IMR-90 (cell line): ENCODE data around the gene RAB11A. TPM values are rescaled to one million over a fixed set of nuclear protein-coding genes. Genes with fewer than 3 reads are reported as not detected.

Experiments
- ATAC-seq: fragments of 200-7000 bp; cut with Tn5 transposase; 2 replicates; pipeline ENCODE4 v1.9.1; 2020; ENCODE audit warnings: low read depth, mild to moderate bottlenecking, moderate library complexity
- BruUV-seq: library from RNA; stranded (reverse); fragments of 400-500 nt; replicated peaks from 2 replicates; lab custom pipeline; 2021; lab: Mats Ljungman, UMichigan
- CTCF ChIA-PET: fragments of 300-600 bp; formaldehyde crosslinking; extraction: SDS; loops from one replicate; lab custom pipeline; 2021; ENCODE audit warnings: antibody characterized with exemption; lab: Yijun Ruan, JAX
- POLR2A ChIA-PET: fragments of 300-600 bp; sonication (Branson Sonifier 250); formaldehyde crosslinking; loops from one replicate; lab custom pipeline; 2022; ENCODE audit warnings: antibody characterized with exemption; ENCODE audit not compliant: unreplicated experiment; lab: Charles Lee
- DNase-seq: peaks from one replicate; pipeline ENCODE4 v3.0.0; 2013
- H2AFZ ChIP-seq: replicated peaks from 2 replicates; pipeline ENCODE3; 2013; ENCODE audit warnings: low read length, mild to moderate bottlenecking; ENCODE audit not compliant: poor library complexity
- H2AK5ac ChIP-seq: 2 replicates; pipeline ENCODE4 v1.6.1; 2013; ENCODE audit warnings: low read depth, low read length, inconsistent platforms
- H2AK9ac ChIP-seq: replicated peaks from 2 replicates; pipeline ENCODE3; 2013; ENCODE audit warnings: mild to moderate bottlenecking, low read depth, low read length, moderate library complexity; ENCODE audit not compliant: poor library complexity
- H2BK120ac ChIP-seq: 2 replicates; pipeline ENCODE4 v1.6.1; 2013; ENCODE audit warnings: low read depth, low read length, inconsistent platforms
- H2BK15ac ChIP-seq: 3 replicates; pipeline ENCODE4 v1.6.1; 2013; ENCODE audit warnings: low read depth, low read length, inconsistent platforms
- H2BK20ac ChIP-seq: 2 replicates; pipeline ENCODE4 v1.6.1; 2013; ENCODE audit warnings: low read depth, mild to moderate bottlenecking, inconsistent platforms, low read length, moderate library complexity
- H2BK5ac ChIP-seq: 2 replicates; pipeline ENCODE4 v1.6.1; 2013; ENCODE audit warnings: mild to moderate bottlenecking, low read depth, low read length, inconsistent platforms; ENCODE audit not compliant: poor library complexity, severe bottlenecking
- H3K14ac ChIP-seq: replicated peaks from 2 replicates; pipeline ENCODE4 v1.6.1; 2013; ENCODE audit warnings: low read depth, low read length, inconsistent platforms
- H3K18ac ChIP-seq: 2 replicates; pipeline ENCODE4 v1.6.1; 2013; ENCODE audit warnings: low read depth, low read length, control low read depth
- H3K23ac ChIP-seq: 2 replicates; pipeline ENCODE4 v1.6.1; 2013; ENCODE audit warnings: low read depth, low read length, inconsistent platforms
- H3K27ac ChIP-seq: 2 replicates; pipeline ENCODE4 v1.5.1; 2013; ENCODE audit warnings: mild to moderate bottlenecking, control low read depth, low read length; ENCODE audit not compliant: insufficient read depth
- H3K27me3 ChIP-seq: 2 replicates; pipeline ENCODE4 v1.6.1; 2013; ENCODE audit warnings: low read length; ENCODE audit not compliant: control insufficient read depth, insufficient read depth
- H3K36me3 ChIP-seq: 2 replicates; pipeline ENCODE4 v1.6.1; 2013; ENCODE audit warnings: low read length, mixed read lengths; ENCODE audit not compliant: control insufficient read depth, insufficient read depth
- H3K4ac ChIP-seq: 2 replicates; pipeline ENCODE4 v1.6.1; 2013; ENCODE audit warnings: low read depth, low read length, inconsistent platforms
- H3K4me1 ChIP-seq: 2 replicates; pipeline ENCODE4 v1.6.1; 2013; ENCODE audit warnings: low read length, mixed read lengths; ENCODE audit not compliant: control insufficient read depth, insufficient read depth
- H3K4me2 ChIP-seq: 2 replicates; pipeline ENCODE4 v1.6.1; 2013; ENCODE audit warnings: low read depth, mild to moderate bottlenecking, control low read depth, low read length, moderate library complexity
- H3K4me3 ChIP-seq: 2 replicates; pipeline ENCODE4 v1.5.1; 2013; ENCODE audit warnings: low read depth, mild to moderate bottlenecking, control low read depth, low read length, moderate library complexity; ENCODE audit not compliant: insufficient read depth
- H3K56ac ChIP-seq: 2 replicates; pipeline ENCODE4 v1.6.1; 2013; ENCODE audit warnings: low read length, inconsistent platforms; ENCODE audit not compliant: insufficient read depth; ENCODE audit errors: extremely low read depth
- H3K79me1 ChIP-seq, 2 experiments: 2 replicates each; pipeline ENCODE4 v1.6.1; 2013; ENCODE audit warnings: low read length in 2 of 2, inconsistent platforms in 1 of 2, low read depth in 1 of 2
- H3K9ac ChIP-seq: 2 replicates; pipeline ENCODE4 v1.6.1; 2013; ENCODE audit warnings: low read depth, low read length, control low read depth
- H3K9me1 ChIP-seq: 2 replicates; pipeline ENCODE4 v1.6.1; 2013; ENCODE audit warnings: low read length, inconsistent platforms; ENCODE audit not compliant: insufficient read depth
- H3K9me3 ChIP-seq: 2 replicates; pipeline ENCODE4 v1.6.1; 2013; ENCODE audit warnings: low read length; ENCODE audit not compliant: control insufficient read depth, insufficient read depth
- H4K20me1 ChIP-seq: 2 replicates; pipeline ENCODE4 v1.6.1; 2013; ENCODE audit warnings: low read length, inconsistent platforms; ENCODE audit not compliant: insufficient read depth
- H4K5ac ChIP-seq: 2 replicates; pipeline ENCODE4 v1.6.1; 2013; ENCODE audit warnings: mild to moderate bottlenecking, low read depth, low read length, control low read depth
- H4K8ac ChIP-seq, 2 experiments: 2 replicates each; pipeline ENCODE4 v1.6.1; 2013; ENCODE audit warnings: low read depth in 2 of 2, low read length in 2 of 2, control low read depth in 1 of 2, inconsistent platforms in 1 of 2
- H4K91ac ChIP-seq: 2 replicates; pipeline ENCODE4 v1.6.1; 2013; ENCODE audit warnings: low read depth, low read length, inconsistent platforms; ENCODE audit not compliant: insufficient read depth
- CEBPB ChIP-seq: IDR thresholded peaks from 2 replicates; pipeline ENCODE4 v1.6.1; 2012; ENCODE audit warnings: low read depth, low read length, improper control_type of control experiment
- CHD1 ChIP-seq: IDR thresholded peaks from 2 replicates; pipeline ENCODE4 v1.6.1; 2012; ENCODE audit warnings: low read depth, low read length, improper control_type of control experiment
- CTCF ChIP-seq: conservative IDR thresholded peaks from 2 replicates; pipeline ENCODE4 v1.5.1; 2012; ENCODE audit warnings: mild to moderate bottlenecking, low read depth, low read length, improper control_type of control experiment
- ELK1 ChIP-seq: fragments of 150-350 bp; IDR thresholded peaks from 2 replicates; pipeline ENCODE4 v1.6.1; 2016; ENCODE audit warnings: low read depth, mild to moderate bottlenecking, low read length, moderate library complexity, borderline replicate concordance
- FOS ChIP-seq: fragments of 150-350 bp; IDR thresholded peaks from 2 replicates; pipeline ENCODE4 v1.6.1; 2016; ENCODE audit warnings: low read depth, low read length
- MAFK ChIP-seq: IDR thresholded peaks from 2 replicates; pipeline ENCODE4 v1.6.1; 2012; ENCODE audit warnings: low read depth, low read length, improper control_type of control experiment
- MXI1 ChIP-seq: IDR thresholded peaks from 2 replicates; pipeline ENCODE4 v1.6.1; 2012; ENCODE audit warnings: low read depth, mild to moderate bottlenecking, low read length, moderate library complexity, borderline replicate concordance
- POLR2A ChIP-seq: IDR thresholded peaks from 2 replicates; pipeline ENCODE4 v1.6.1; 2012; ENCODE audit warnings: mild to moderate bottlenecking, low read depth, low read length
- RCOR1 ChIP-seq: IDR thresholded peaks from 2 replicates; pipeline ENCODE4 v1.6.1; 2012; ENCODE audit warnings: mild to moderate bottlenecking, low read length, improper control_type of control experiment; ENCODE audit not compliant: insufficient replicate concordance
- RFX5 ChIP-seq: IDR thresholded peaks from 2 replicates; pipeline ENCODE4 v1.8.0; 2012; ENCODE audit warnings: low read depth, mild to moderate bottlenecking, low read length, moderate library complexity
- SMC3 ChIP-seq: fragments of 150-350 bp; IDR thresholded peaks from 2 replicates; pipeline ENCODE4 v1.6.1; 2016; ENCODE audit warnings: low read depth, mild to moderate bottlenecking, antibody characterized with exemption, low read length, moderate library complexity
- WGBS, 2 experiments: methylation state at CpG; one replicate each; pipeline versions ENCODE4 v1.1.5 to v1.1.7; 2013; ENCODE audit warnings: missing lambda C conversion rate in 2 of 2; ENCODE audit not compliant: insufficient read length in 1 of 2; ENCODE audit errors: extremely low coverage in 2 of 2; 5-methylcytosine and 5-hydroxymethylcytosine counted together
- dilution Hi-C: fragments of 300-500 bp; cut with HindIII; formaldehyde crosslinking; loops from one replicate; pipeline ENCODE4 v1.14.3; 2018; ENCODE audit warnings: low sequenced_read_pairs; ENCODE audit not compliant: unreplicated experiment
- in situ Hi-C: fragments of 300-500 bp; cut with MboI; formaldehyde crosslinking; loops from 3 replicates; pipeline ENCODE4 v1.14.3; 2019; ENCODE audit warnings: low sequenced_read_pairs, inconsistent platforms, mixed read lengths
- intact Hi-C: fragments of 100-400 bp; cut with micrococcal nuclease; formaldehyde crosslinking; loops from 2 replicates; pipeline ENCODE4 v1.10.0; 2022
- polyA plus RNA-seq, 3 experiments: library from polyadenylated mRNA; depleted of rRNA; stranded (reverse); fragments of >200 nt; gene quantifications; 2 replicates each; pipeline ENCODE4 v1.2.3, GENCODE V29; 2012; ENCODE audit warnings: low replicate concordance in 1 of 3
- total RNA-seq: library from RNA; depleted of rRNA; stranded (reverse); fragments of >200 nt; gene quantifications from 2 replicates; pipeline ENCODE4 v1.2.3, GENCODE V29; 2012

The RAB11A gene
- total and polyA plus RNA-seq, 2 of the 4 experiments (the other 2 are of a cell fraction) = 341 to 462 TPM

GRCh38 chr15:65893060-65893459 is 23.8 kb downstream of the RAB11A start:
- no peak overlapping the region for H3K4me2 ChIP-seq
- no peak overlapping the region for H3K56ac ChIP-seq
- DNase-seq = no peak
- no peaks in the 10 kb centered on the region for H3K9me3 ChIP-seq
- BruUV-seq = no TSS peak
- no peak overlapping the region for H3K4me3 ChIP-seq
- TF ChIP-seq SMC3 (no peak), RCOR1 (no peak), RFX5 (no peak), FOS (no peak), MAFK (no peak), MXI1 (no peak), CTCF (no peak), CEBPB (no peak), ELK1 (no peak), CHD1 (no peak), POLR2A (no peak)
- H3K36me3 ChIP-seq = peaks cover 17% of the 10 kb centered on the region
- no peak overlapping the region for H4K91ac ChIP-seq
- no peak overlapping the region for H2BK20ac ChIP-seq
- H3K18ac ChIP-seq = no peak overlapping the region
- 0 out of 2 replicates have a peak, but pooled peaks cover 3% of the 10 kb centered on the region for H3K9me1 ChIP-seq
- ATAC-seq = no peak
- no peak overlapping the region for H4K8ac ChIP-seq
- intact Hi-C loops (no loop called here), in situ Hi-C loops (no loop called here), dilution Hi-C loops (no loop called here)
- CTCF ChIA-PET = no interaction called here
- POLR2A ChIA-PET = no interaction called here
- no peak overlapping the region for H2AK9ac ChIP-seq
- H2BK120ac ChIP-seq = no peak overlapping the region
- H2BK15ac ChIP-seq = no peak overlapping the region
- H3K23ac ChIP-seq = no peak overlapping the region
- H3K27me3 ChIP-seq = no peaks in the 10 kb centered on the region
- H3K27ac ChIP-seq = no peak overlapping the region
- H2BK5ac ChIP-seq = no peak overlapping the region
- no peak overlapping the region for H3K4ac ChIP-seq
- H4K20me1 ChIP-seq = peaks cover 19% of the 10 kb centered on the region; the same call in 1 of the 2 replicates
- no peak overlapping the region for H2AK5ac ChIP-seq
- H4K5ac ChIP-seq = no peak overlapping the region
- H3K14ac ChIP-seq = no peak overlapping the region
- peaks cover 13 to 34% of the 10 kb centered on the region in 2 experiments for H3K79me1 ChIP-seq
- no peaks in the 10 kb centered on the region for H3K4me1 ChIP-seq
- no CpG with 5 or more reads among the region's 5 CpGs for WGBS, 2 experiments
- H2AFZ ChIP-seq = no peak overlapping the region
- H3K9ac ChIP-seq = no peak overlapping the region
